Psoas muscle (tissue), 8 donors: ENCODE data around the gene SPAG17. TPM values are rescaled to one million over a fixed set of nuclear protein-coding genes. Genes with fewer than 3 reads are reported as not detected.

Experiments
- ATAC-seq, 4 donors: fragments of 200-7000 bp; cut with Tn5 transposase; one replicate each; pipeline ENCODE4 v1.9.1; 2020; ENCODE audit warnings: moderate library complexity in 3 of 4, mild to moderate bottlenecking in 2 of 4
- DNase-seq, 2 donors: peaks; one replicate each; pipeline ENCODE4 v3.0.0-alpha.2; 2020
- H3K27ac ChIP-seq: fragments of 200-600 bp; one replicate; pipeline ENCODE4 v1.8.0; 2022
- H3K27me3 ChIP-seq, 3 donors: fragments of 200-600 bp in 1 of 3; one replicate each; pipeline versions ENCODE4 v1.6.1 to v1.8.0; 2013 to 2022; ENCODE audit warnings: low read length in 2 of 3, mild to moderate bottlenecking in 2 of 3, moderate library complexity in 1 of 3; ENCODE audit not compliant: insufficient read depth in 3 of 3
- H3K36me3 ChIP-seq, 2 donors: fragments of 200-600 bp in 1 of 2; one replicate each; pipeline versions ENCODE4 v1.6.1 to v1.8.0; 2013 to 2022; ENCODE audit warnings: low read depth in 1 of 2, mild to moderate bottlenecking in 1 of 2, moderate library complexity in 1 of 2; ENCODE audit not compliant: insufficient read depth in 1 of 2
- H3K4me1 ChIP-seq: fragments of 200-600 bp; one replicate; pipeline ENCODE4 v1.8.0; 2022
- H3K4me3 ChIP-seq: fragments of 200-600 bp; one replicate; pipeline ENCODE4 v1.8.0; 2022; ENCODE audit warnings: mild to moderate bottlenecking
- H3K9me3 ChIP-seq: fragments of 200-600 bp; one replicate; pipeline ENCODE4 v1.8.0; 2022
- WGBS, 3 donors: extraction: QIAGEN DNeasy Blood & Tissue Kit; methylation state at CpG; one replicate each; pipeline versions ENCODE4 v1.1.6 to v1.1.7; 2013; 5-methylcytosine and 5-hydroxymethylcytosine counted together
- intact Hi-C, 2 donors: fragments of 100-400 bp; cut with DNase I; formaldehyde crosslinking; loops; one replicate each; pipeline versions ENCODE4 v1.11.0 to v1.14.2; 2022
- polyA plus RNA-seq, 3 donors: library from polyadenylated mRNA; stranded (reverse); fragments of 200-250 nt; gene quantifications; one replicate each; pipeline ENCODE4 v1.2.3, GENCODE V29; 2013
- total RNA-seq, 4 donors: library from RNA; stranded (reverse); fragmentation: NEBNext Ultra II Directional in 2 of 4; extraction: Animal tissue kit (Norgen Biotek cat#: 25700) in 2 of 4; gene quantifications; one replicate each; pipeline versions ENCODE4 v1.2.1 to v1.2.4, GENCODE V29; 2021 to 2023
- TF ChIP-seq, protein P1 (sequence below): fragments of 200-600 bp; IDR thresholded peaks from one replicate; pipeline ENCODE4 v1.8.0; 2022; ENCODE audit warnings: antibody characterized with exemption
- donor health status: healthy with polysubstance abuse.
- donor health status: DM: no; HTN: no; CAD: no; lungs with moderate emphysema.
- donor health status: Bipolar disorder and iron deficiency.
- donor health status: healthy.
- donor health status: DM: yes; HTN: yes; CAD: no.
- donor health status: DM: no; HTN: no; CAD: no.
- donor health status: DM: no; HTN: no; CAD: no.
- donor health status: DM: yes; HTN: yes; CAD: no.

Gene SPAG17
- total and polyA plus RNA-seq, 7 donors = 0.03 to 0.46 (median 0.09) TPM; not detected in 3

DNA sequence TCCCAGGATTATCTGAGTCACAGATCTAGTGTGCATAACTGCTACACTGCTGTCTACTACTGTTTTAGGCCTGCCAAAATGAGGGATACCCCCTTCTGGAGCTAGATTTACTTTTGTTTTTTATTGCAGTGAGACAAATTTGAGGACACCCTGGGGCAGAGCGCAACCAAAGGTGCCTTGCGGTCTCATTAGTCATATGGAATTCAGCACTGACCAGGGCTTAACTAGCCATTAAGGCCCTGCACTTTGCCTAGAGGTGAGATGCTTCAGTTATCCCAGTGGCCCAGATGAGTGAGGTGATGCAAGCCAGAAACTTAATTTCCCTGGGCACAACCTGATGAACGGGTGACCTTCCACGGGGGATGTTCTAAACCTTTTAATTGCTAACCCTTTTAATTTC, 998 bp upstream of the SPAG17 start:
- WGBS, 3 donors = 92 to 97% (median 93%) methylated on average over 4 of the region's 4 CpGs
- H3K27me3 ChIP-seq = no peaks in the 10 kb centered on the region
- H3K27ac ChIP-seq = no peak overlapping the region
- intact Hi-C loops = no loop called here
- H3K4me3 ChIP-seq = no peak overlapping the region
- ATAC-seq (no peak), DNase-seq (no peak)
- H3K9me3 ChIP-seq = no peaks in the 10 kb centered on the region
- TF ChIP-seq, protein P1, sequence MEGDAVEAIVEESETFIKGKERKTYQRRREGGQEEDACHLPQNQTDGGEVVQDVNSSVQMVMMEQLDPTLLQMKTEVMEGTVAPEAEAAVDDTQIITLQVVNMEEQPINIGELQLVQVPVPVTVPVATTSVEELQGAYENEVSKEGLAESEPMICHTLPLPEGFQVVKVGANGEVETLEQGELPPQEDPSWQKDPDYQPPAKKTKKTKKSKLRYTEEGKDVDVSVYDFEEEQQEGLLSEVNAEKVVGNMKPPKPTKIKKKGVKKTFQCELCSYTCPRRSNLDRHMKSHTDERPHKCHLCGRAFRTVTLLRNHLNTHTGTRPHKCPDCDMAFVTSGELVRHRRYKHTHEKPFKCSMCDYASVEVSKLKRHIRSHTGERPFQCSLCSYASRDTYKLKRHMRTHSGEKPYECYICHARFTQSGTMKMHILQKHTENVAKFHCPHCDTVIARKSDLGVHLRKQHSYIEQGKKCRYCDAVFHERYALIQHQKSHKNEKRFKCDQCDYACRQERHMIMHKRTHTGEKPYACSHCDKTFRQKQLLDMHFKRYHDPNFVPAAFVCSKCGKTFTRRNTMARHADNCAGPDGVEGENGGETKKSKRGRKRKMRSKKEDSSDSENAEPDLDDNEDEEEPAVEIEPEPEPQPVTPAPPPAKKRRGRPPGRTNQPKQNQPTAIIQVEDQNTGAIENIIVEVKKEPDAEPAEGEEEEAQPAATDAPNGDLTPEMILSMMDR = no peak
- H3K36me3 ChIP-seq = no peaks in the 10 kb centered on the region
- no peaks in the 10 kb centered on the region for H3K4me1 ChIP-seq

DNA sequence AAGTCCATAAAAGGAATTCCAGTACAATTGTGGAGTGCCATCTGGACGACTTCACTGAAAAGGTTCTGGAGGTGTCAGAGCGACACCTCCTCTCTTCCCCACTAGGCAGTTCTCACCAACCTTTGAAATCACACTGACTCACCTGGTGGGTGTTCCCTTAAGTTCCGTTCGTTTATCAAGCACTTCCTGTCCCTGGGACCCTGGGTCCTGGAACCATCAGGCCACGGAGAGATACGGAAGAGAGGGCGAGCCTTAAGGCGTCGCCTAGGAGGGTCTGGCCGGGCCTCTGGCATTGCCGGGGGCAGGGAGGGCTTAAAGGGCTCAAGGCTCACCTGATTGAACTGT, 317 bp downstream of the SPAG17 start:
- TF ChIP-seq, protein P1 = no peak
- ATAC-seq (no peak), DNase-seq (no peak)
- Histone ChIP-seq H3K4me1 (no peaks in the 10 kb centered on the region), H3K27me3 (no peaks in the 10 kb centered on the region), H3K4me3 (peak overlapping the region; percentile 58), H3K36me3 (no peaks in the 10 kb centered on the region), H3K9me3 (no peaks in the 10 kb centered on the region), H3K27ac (no peak overlapping the region)
- 62 to 66% (median 63%) methylated on average over 11 of the region's 11 CpGs for WGBS, 3 donors
- intact Hi-C loops = no loop called here

DNA sequence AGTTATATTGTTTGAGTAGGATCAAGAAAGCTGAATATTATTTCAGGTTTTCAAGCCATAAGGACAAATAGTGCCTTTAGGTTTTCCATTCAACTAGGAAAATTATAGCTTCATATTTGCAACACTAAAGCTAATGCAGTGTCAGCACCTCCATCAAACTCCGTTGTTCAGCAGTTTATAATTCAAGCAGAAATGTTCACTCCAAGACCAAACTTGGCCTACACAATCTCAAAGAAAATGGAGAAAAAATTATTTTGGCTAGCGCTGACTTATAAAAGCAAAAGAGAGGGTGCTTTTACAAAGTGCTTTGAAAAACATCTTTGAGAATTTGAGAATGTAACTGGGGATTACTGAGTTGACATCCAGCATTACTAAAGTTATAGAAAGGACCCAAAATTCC, 1.4 kb downstream of the SPAG17 start:
- Histone ChIP-seq H3K27ac (no peak overlapping the region), H3K36me3 (no peaks in the 10 kb centered on the region), H3K4me1 (no peaks in the 10 kb centered on the region), H3K27me3 (no peaks in the 10 kb centered on the region), H3K4me3 (no peak overlapping the region), H3K9me3 (no peaks in the 10 kb centered on the region)
- TF ChIP-seq, protein P1 = no peak
- intact Hi-C loops = no loop called here
- ATAC-seq = no peak
- DNase-seq = no peak
- WGBS, 3 donors = 80 to 82% (median 82%) methylated on average over 2 of the region's 2 CpGs

DNA sequence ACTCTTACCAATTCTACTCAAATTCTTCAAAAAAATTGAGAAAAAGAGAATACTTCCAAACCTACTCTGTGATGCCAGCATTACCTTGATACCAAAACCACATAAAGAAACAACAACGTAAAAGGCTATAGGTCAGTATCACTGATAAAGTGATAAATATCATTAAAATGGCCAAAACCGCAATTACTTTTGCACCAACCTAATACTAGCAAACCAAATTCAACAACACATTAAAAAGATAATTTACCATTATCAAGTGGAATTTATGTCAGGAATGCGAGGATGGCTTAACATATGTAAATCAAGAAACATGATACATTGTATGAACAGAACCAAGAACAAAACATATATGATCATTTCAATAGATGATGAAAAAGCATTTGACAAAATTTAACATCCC, 7.0 kb downstream of the SPAG17 start:
- no peaks in the 10 kb centered on the region for H3K4me1 ChIP-seq
- 94 to 96% (median 95%) methylated on average over 3 of the region's 3 CpGs for WGBS, 3 donors
- TF ChIP-seq, protein P1 = no peak
- H3K27ac ChIP-seq = no peak overlapping the region
- no peaks in the 10 kb centered on the region for H3K27me3 ChIP-seq
- no peak overlapping the region for H3K4me3 ChIP-seq
- intact Hi-C loops = no loop called here
- no peak for DNase-seq
- H3K9me3 ChIP-seq = no peaks in the 10 kb centered on the region
- no peak for ATAC-seq
- H3K36me3 ChIP-seq = no peaks in the 10 kb centered on the region

DNA sequence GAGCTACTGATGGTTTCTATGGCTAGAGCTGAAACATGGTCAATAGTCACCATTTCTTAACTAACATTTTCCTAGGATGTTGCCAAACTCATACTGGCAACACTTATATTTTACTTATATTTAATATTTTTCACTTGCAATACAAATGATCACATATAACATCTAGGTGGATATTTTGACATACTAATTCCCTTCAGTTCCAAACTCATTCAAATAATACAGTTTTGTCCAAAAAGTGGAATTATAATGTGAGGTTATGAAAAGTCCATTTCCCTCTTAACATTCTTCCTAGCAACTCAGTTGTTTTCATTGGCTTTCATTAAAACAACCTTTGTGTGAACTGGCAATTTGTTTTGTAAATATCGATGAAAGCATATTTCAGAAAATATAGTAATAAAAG, 16.0 kb downstream of the SPAG17 start:
- intact Hi-C loops = no loop called here
- no peaks in the 10 kb centered on the region for H3K36me3 ChIP-seq
- H3K4me3 ChIP-seq = no peak overlapping the region
- TF ChIP-seq, protein P1 = no peak
- no peaks in the 10 kb centered on the region for H3K27me3 ChIP-seq
- ATAC-seq = no peak
- WGBS, 3 donors = 73 to 88% (median 76%) methylated on average over 1 of the region's 1 CpG
- DNase-seq = no peak
- no peaks in the 10 kb centered on the region for H3K4me1 ChIP-seq
- no peaks in the 10 kb centered on the region for H3K9me3 ChIP-seq
- no peak overlapping the region for H3K27ac ChIP-seq
